ENCODE measurements around the gene DTNA.

Gene DTNA

DNA sequence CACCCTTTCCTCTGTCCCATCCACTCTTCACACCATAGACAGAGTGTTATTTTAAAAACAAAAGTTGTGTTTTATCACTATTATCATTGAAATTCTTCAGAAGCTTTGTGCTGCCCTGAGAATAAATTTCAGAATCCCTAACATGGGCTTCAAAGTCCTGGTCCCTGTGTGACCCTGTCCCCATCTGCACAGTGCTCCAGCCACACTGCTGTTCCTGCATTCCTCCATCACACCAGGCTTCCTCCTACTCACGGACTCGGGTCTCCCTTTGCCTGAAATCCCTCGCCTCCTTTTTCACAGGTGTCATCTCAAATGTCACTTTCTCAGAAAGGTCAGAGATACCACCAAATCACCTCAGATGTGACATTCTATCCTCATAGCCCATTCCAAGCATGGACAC lies 8.2 kb upstream of the DTNA start:
- Histone ChIP-seq H3K27ac (ENCODE audit: low read depth, low read length) (no peak overlapping the region), H4K8ac (ENCODE audit: low read depth, low read length) (no peak overlapping the region), H3K56ac (ENCODE audit: low read length) (no peak overlapping the region), H4K5ac (ENCODE audit: low read length) (no peak overlapping the region), H3K9ac (ENCODE audit: low read length) (no peak overlapping the region), H3K79me2 (ENCODE audit: control insufficient read depth, insufficient read depth, low read length) (no peaks in the 10 kb centered on the region), H3K23ac (ENCODE audit: low read length) (no peak overlapping the region), H3K79me1 (ENCODE audit: low read length) (no peaks in the 10 kb centered on the region), H3K4me2 (ENCODE audit: low read length) (no peak overlapping the region), H3K27me3 (ENCODE audit: insufficient read depth, low read length, poor library complexity) (no peaks in the 10 kb centered on the region), H3K4me1 (ENCODE audit: control insufficient read depth, low read depth, low read length) (no peaks in the 10 kb centered on the region), H3K4ac (ENCODE audit: low read depth, low read length) (no peak overlapping the region), H2BK5ac (ENCODE audit: low read length) (no peak overlapping the region), H2BK15ac (replicated peaks; ENCODE audit: low read depth) (no peak overlapping the region), H2AK5ac (ENCODE audit: low read length) (no peak overlapping the region), H2BK120ac (ENCODE audit: low read depth, low read length) (no peak overlapping the region), H3K18ac (ENCODE audit: low read length) (no peak overlapping the region), H3K4me3 (ENCODE audit: low read length) (no peak overlapping the region), H3K36me3 (ENCODE audit: control insufficient read depth, insufficient read depth, low read length) (no peaks in the 10 kb centered on the region)
- DNase-seq, result no peak
- no CpG with 5 or more reads among the region's 3 CpGs for WGBS (ENCODE audit: extremely low coverage, insufficient coverage, low lambda C conversion rate)

DNA sequence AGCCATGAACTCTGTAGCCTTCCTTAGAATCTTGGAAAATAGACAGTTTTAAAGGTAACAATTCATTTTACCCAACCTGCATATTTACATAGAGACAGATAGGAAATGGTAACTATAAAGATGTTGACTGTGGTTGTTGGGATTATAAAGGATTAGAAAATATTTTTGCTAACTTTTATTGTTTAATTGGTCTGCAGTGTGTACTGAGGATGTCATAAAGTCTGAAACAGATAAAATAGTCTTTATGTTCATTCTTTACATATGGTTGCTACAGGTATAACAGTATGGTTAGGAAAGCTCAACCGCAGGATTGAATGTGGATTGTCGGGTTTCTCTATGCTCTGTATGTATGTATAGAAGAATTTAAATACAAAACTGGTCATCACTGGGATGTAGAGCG lies 7.3 kb upstream of the DTNA start:
- no CpG with 5 or more reads among the region's 3 CpGs for WGBS (ENCODE audit: extremely low coverage, insufficient coverage, low lambda C conversion rate)
- H3K79me1 ChIP-seq (ENCODE audit: low read length), result no peaks in the 10 kb centered on the region
- H3K27me3 ChIP-seq (ENCODE audit: insufficient read depth, low read length, poor library complexity), result no peaks in the 10 kb centered on the region
- no peak overlapping the region for H3K27ac ChIP-seq (ENCODE audit: low read depth, low read length)
- no peak overlapping the region for H3K4me3 ChIP-seq (ENCODE audit: low read length)
- H3K4me1 ChIP-seq (ENCODE audit: control insufficient read depth, low read depth, low read length), result no peaks in the 10 kb centered on the region
- no peaks in the 10 kb centered on the region for H3K79me2 ChIP-seq (ENCODE audit: control insufficient read depth, insufficient read depth, low read length)
- no peak overlapping the region for H4K8ac ChIP-seq (ENCODE audit: low read depth, low read length)
- H3K4me2 ChIP-seq (ENCODE audit: low read length), result no peak overlapping the region
- H3K23ac ChIP-seq (ENCODE audit: low read length), result no peak overlapping the region
- H2BK15ac ChIP-seq (replicated peaks; ENCODE audit: low read depth), result no peak overlapping the region
- H3K36me3 ChIP-seq (ENCODE audit: control insufficient read depth, insufficient read depth, low read length), result no peaks in the 10 kb centered on the region
- no peak overlapping the region for H4K5ac ChIP-seq (ENCODE audit: low read length)
- no peak overlapping the region for H3K56ac ChIP-seq (ENCODE audit: low read length)
- no peak overlapping the region for H2AK5ac ChIP-seq (ENCODE audit: low read length)
- no peak for DNase-seq
- no peak overlapping the region for H3K18ac ChIP-seq (ENCODE audit: low read length)
- H3K4ac ChIP-seq (ENCODE audit: low read depth, low read length), result no peak overlapping the region
- H2BK120ac ChIP-seq (ENCODE audit: low read depth, low read length), result no peak overlapping the region
- no peak overlapping the region for H3K9ac ChIP-seq (ENCODE audit: low read length)
- no peak overlapping the region for H2BK5ac ChIP-seq (ENCODE audit: low read length)

DNA sequence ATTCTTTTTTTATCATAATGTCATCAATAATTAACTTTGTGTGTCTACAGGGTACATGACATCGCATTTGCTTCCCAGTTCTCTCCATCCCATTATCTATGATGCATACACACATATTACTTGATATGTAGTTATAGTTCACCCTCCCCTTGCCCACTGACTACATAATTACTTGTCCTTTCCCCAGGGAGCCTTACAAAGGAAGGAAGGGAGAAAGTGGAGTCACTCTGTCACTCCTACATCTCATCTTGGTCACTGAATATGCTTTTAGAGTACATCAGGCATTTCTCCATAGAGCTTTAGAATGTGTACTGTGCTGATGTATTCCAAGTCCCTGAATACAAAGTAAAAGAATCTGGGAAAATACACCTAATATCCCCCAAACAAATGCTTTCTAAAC lies 6.0 kb upstream of the DTNA start:
- Histone ChIP-seq H2BK15ac (replicated peaks; ENCODE audit: low read depth) (no peak overlapping the region), H3K27ac (ENCODE audit: low read depth, low read length) (no peak overlapping the region), H3K23ac (ENCODE audit: low read length) (no peak overlapping the region), H3K9ac (ENCODE audit: low read length) (no peak overlapping the region), H3K56ac (ENCODE audit: low read length) (no peak overlapping the region), H3K4me2 (ENCODE audit: low read length) (no peak overlapping the region), H3K4ac (ENCODE audit: low read depth, low read length) (no peak overlapping the region), H3K36me3 (ENCODE audit: control insufficient read depth, insufficient read depth, low read length) (no peaks in the 10 kb centered on the region), H3K79me2 (ENCODE audit: control insufficient read depth, insufficient read depth, low read length) (no peaks in the 10 kb centered on the region), H4K5ac (ENCODE audit: low read length) (no peak overlapping the region), H2AK5ac (ENCODE audit: low read length) (no peak overlapping the region), H4K8ac (ENCODE audit: low read depth, low read length) (no peak overlapping the region), H3K18ac (ENCODE audit: low read length) (no peak overlapping the region), H3K79me1 (ENCODE audit: low read length) (no peaks in the 10 kb centered on the region), H2BK5ac (ENCODE audit: low read length) (no peak overlapping the region), H3K4me3 (ENCODE audit: low read length) (no peak overlapping the region), H3K4me1 (ENCODE audit: control insufficient read depth, low read depth, low read length) (no peaks in the 10 kb centered on the region), H3K27me3 (ENCODE audit: insufficient read depth, low read length, poor library complexity) (no peaks in the 10 kb centered on the region), H2BK120ac (ENCODE audit: low read depth, low read length) (no peak overlapping the region)
- DNase-seq, result no peak
- no CpG with 5 or more reads among the region's 1 CpG for WGBS (ENCODE audit: extremely low coverage, insufficient coverage, low lambda C conversion rate)

- Histone ChIP-seq H4K5ac (ENCODE audit: low read length) (no peak overlapping the region), H3K4me3 (ENCODE audit: low read length) (no peak overlapping the region), H3K79me1 (ENCODE audit: low read length) (no peaks in the 10 kb centered on the region), H2BK15ac (replicated peaks; ENCODE audit: low read depth) (no peak overlapping the region), H2BK5ac (ENCODE audit: low read length) (no peak overlapping the region), H4K8ac (ENCODE audit: low read depth, low read length) (no peak overlapping the region), H3K23ac (ENCODE audit: low read length) (no peak overlapping the region), H3K79me2 (ENCODE audit: control insufficient read depth, insufficient read depth, low read length) (no peaks in the 10 kb centered on the region), H3K27me3 (ENCODE audit: insufficient read depth, low read length, poor library complexity) (no peaks in the 10 kb centered on the region), H3K27ac (ENCODE audit: low read depth, low read length) (no peak overlapping the region), H2BK120ac (ENCODE audit: low read depth, low read length) (no peak overlapping the region), H2AK5ac (ENCODE audit: low read length) (no peak overlapping the region), H3K9ac (ENCODE audit: low read length) (no peak overlapping the region), H3K4me2 (ENCODE audit: low read length) (no peak overlapping the region), H3K18ac (ENCODE audit: low read length) (no peak overlapping the region), H3K36me3 (ENCODE audit: control insufficient read depth, insufficient read depth, low read length) (no peaks in the 10 kb centered on the region), H3K4ac (ENCODE audit: low read depth, low read length) (no peak overlapping the region), H3K56ac (ENCODE audit: low read length) (no peak overlapping the region), H3K4me1 (ENCODE audit: control insufficient read depth, low read depth, low read length) (no peaks in the 10 kb centered on the region)
- WGBS (ENCODE audit: extremely low coverage, insufficient coverage, low lambda C conversion rate), result no CpG with 5 or more reads among the region's 2 CpGs
- no peak for DNase-seq
Observed at GRCh38 chr18:34704823-34705222, 5.3 kb upstream of the DTNA start.

DNA sequence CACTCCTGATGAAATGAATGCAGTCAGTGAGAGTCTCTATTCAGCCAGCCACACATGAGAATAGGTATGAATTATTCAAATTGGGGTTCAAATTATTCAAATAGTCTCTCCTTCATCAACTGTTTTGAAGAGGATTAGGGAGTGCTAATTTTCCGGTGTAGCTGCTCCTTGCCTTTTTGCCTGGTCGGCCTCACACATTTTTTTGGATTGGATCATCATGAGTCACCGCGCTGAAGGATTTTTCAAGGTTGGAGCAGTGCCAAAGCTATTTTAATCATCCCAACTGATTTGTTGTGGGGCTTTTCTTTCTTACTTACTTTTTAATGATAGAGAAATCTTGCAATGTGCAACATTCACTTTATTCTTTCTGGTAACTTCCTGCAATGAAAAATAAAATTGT lies 2.4 kb upstream of the DTNA start:
- H3K9ac ChIP-seq (ENCODE audit: low read length), result no peak overlapping the region
- H2BK120ac ChIP-seq (ENCODE audit: low read depth, low read length), result no peak overlapping the region
- H2BK15ac ChIP-seq (replicated peaks; ENCODE audit: low read depth), result no peak overlapping the region
- H3K4ac ChIP-seq (ENCODE audit: low read depth, low read length), result no peak overlapping the region
- no peak overlapping the region for H3K56ac ChIP-seq (ENCODE audit: low read length)
- H3K4me1 ChIP-seq (ENCODE audit: control insufficient read depth, low read depth, low read length), result no peaks in the 10 kb centered on the region
- H4K8ac ChIP-seq (ENCODE audit: low read depth, low read length), result no peak overlapping the region
- no peaks in the 10 kb centered on the region for H3K79me2 ChIP-seq (ENCODE audit: control insufficient read depth, insufficient read depth, low read length)
- H3K4me3 ChIP-seq (ENCODE audit: low read length), result no peak overlapping the region
- H3K36me3 ChIP-seq (ENCODE audit: control insufficient read depth, insufficient read depth, low read length), result no peaks in the 10 kb centered on the region
- WGBS (ENCODE audit: extremely low coverage, insufficient coverage, low lambda C conversion rate), result no CpG with 5 or more reads among the region's 4 CpGs
- no peak overlapping the region for H3K18ac ChIP-seq (ENCODE audit: low read length)
- H2AK5ac ChIP-seq (ENCODE audit: low read length), result no peak overlapping the region
- H3K79me1 ChIP-seq (ENCODE audit: low read length), result no peaks in the 10 kb centered on the region
- H3K4me2 ChIP-seq (ENCODE audit: low read length), result no peak overlapping the region
- H3K27ac ChIP-seq (ENCODE audit: low read depth, low read length), result no peak overlapping the region
- DNase-seq, result peak; percentile 90
- H3K27me3 ChIP-seq (ENCODE audit: insufficient read depth, low read length, poor library complexity), result no peaks in the 10 kb centered on the region
- no peak overlapping the region for H2BK5ac ChIP-seq (ENCODE audit: low read length)
- no peak overlapping the region for H4K5ac ChIP-seq (ENCODE audit: low read length)
- H3K23ac ChIP-seq (ENCODE audit: low read length), result no peak overlapping the region

DNA sequence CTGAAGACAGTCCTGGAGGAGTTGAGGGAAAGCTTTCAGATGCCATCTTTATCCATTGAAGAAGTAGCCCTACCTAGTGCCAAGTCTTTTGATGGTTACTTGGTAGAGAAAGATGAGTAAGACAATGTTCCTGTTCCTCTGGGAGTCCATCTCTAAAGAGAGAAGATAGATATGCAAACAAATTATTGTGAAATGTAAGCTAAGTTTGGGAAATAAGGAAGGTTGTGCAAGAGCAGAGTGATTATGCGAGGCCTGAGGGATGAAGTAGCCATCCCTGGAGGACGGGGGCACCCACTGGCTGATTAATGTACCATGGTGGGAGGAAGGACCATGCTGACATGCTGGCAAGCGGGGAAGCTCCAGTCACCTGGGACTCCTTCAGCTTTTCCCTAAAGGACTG lies 994 bp upstream of the DTNA start:
- no peak overlapping the region for H3K9ac ChIP-seq (ENCODE audit: low read length)
- no peak overlapping the region for H3K4ac ChIP-seq (ENCODE audit: low read depth, low read length)
- H3K4me2 ChIP-seq (ENCODE audit: low read length), result no peak overlapping the region
- H3K18ac ChIP-seq (ENCODE audit: low read length), result peak overlapping the region; percentile 64
- H2BK5ac ChIP-seq (ENCODE audit: low read length), result no peak overlapping the region
- H3K36me3 ChIP-seq (ENCODE audit: control insufficient read depth, insufficient read depth, low read length), result no peaks in the 10 kb centered on the region
- no peak overlapping the region for H2AK5ac ChIP-seq (ENCODE audit: low read length)
- H4K5ac ChIP-seq (ENCODE audit: low read length), result no peak overlapping the region
- no peak overlapping the region for H2BK15ac ChIP-seq (replicated peaks; ENCODE audit: low read depth)
- no peak overlapping the region for H3K56ac ChIP-seq (ENCODE audit: low read length)
- no peak for DNase-seq
- H3K27me3 ChIP-seq (ENCODE audit: insufficient read depth, low read length, poor library complexity), result no peaks in the 10 kb centered on the region
- no peaks in the 10 kb centered on the region for H3K4me1 ChIP-seq (ENCODE audit: control insufficient read depth, low read depth, low read length)
- no peak overlapping the region for H4K8ac ChIP-seq (ENCODE audit: low read depth, low read length)
- H3K79me1 ChIP-seq (ENCODE audit: low read length), result no peaks in the 10 kb centered on the region
- WGBS (ENCODE audit: extremely low coverage, insufficient coverage, low lambda C conversion rate), result no CpG with 5 or more reads among the region's 3 CpGs
- H3K27ac ChIP-seq (ENCODE audit: low read depth, low read length), result no peak overlapping the region
- H2BK120ac ChIP-seq (ENCODE audit: low read depth, low read length), result no peak overlapping the region
- no peaks in the 10 kb centered on the region for H3K79me2 ChIP-seq (ENCODE audit: control insufficient read depth, insufficient read depth, low read length)
- H3K4me3 ChIP-seq (ENCODE audit: low read length), result no peak overlapping the region
- no peak overlapping the region for H3K23ac ChIP-seq (ENCODE audit: low read length)
